ENCODE measurements around the gene AATK. TPM values are rescaled to one million over a fixed set of nuclear protein-coding genes. Genes with fewer than 3 reads are reported as not detected.

AATK gene
- total and polyA plus RNA-seq, 2 of the 13 experiments (the other 11 are each of a cell fraction or from before 2014, with no cell fraction given) = 2.9 to 8.4 TPM

DNA sequence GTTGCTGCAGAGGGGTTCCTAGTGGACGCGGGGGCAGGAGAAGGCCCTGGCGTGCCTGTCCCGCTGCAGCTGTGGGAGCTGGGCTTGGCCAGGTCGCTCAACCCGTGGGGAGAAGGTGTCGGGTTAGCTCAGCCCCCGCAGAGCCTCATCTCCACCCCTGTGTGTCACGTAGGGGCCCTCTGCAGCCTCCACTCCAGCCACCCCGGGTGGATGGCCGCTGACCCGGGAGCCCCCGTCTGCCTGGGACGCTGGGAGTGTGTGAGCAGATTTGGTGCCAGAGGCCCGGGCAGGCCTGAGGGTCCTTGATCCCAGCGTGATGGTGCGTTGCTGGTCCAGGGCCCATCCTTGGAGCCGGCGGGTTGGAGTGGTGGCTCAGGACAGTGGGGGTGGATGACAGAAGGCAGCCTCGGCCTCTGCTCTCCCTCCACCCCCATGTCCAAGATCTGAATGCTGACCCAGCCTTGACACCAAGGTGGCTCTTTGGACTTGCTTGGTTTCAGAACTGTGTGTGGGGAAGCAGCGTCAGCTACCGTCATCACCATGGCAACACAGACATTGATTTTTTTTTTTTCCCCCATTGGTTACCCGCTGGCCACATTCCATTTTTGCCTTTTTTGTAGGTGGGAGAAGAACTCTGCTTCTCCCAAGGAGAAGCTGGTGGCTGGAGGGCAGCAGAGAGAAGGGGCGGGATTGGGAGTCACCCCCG is 95.3 kb downstream of the AATK start (continued):
- TF ChIP-seq ZNF121 (CRISPR knock-in tag; IDR thresholded peaks at IDR 0.05) = no peak
- TF ChIP-seq, protein P1, sequence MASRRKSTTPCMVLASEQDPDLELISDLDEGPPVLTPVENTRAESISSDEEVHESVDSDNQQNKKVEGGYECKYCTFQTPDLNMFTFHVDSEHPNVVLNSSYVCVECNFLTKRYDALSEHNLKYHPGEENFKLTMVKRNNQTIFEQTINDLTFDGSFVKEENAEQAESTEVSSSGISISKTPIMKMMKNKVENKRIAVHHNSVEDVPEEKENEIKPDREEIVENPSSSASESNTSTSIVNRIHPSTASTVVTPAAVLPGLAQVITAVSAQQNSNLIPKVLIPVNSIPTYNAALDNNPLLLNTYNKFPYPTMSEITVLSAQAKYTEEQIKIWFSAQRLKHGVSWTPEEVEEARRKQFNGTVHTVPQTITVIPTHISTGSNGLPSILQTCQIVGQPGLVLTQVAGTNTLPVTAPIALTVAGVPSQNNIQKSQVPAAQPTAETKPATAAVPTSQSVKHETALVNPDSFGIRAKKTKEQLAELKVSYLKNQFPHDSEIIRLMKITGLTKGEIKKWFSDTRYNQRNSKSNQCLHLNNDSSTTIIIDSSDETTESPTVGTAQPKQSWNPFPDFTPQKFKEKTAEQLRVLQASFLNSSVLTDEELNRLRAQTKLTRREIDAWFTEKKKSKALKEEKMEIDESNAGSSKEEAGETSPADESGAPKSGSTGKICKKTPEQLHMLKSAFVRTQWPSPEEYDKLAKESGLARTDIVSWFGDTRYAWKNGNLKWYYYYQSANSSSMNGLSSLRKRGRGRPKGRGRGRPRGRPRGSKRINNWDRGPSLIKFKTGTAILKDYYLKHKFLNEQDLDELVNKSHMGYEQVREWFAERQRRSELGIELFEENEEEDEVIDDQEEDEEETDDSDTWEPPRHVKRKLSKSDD (CRISPR knock-in tag; IDR thresholded peaks at IDR 0.05; ENCODE audit: low read depth) = no peak
- no peak for TF ChIP-seq ZBTB8A (CRISPR knock-in tag; IDR thresholded peaks at IDR 0.05; ENCODE audit: borderline replicate concordance, low read depth)
- TF ChIP-seq, protein P2, sequence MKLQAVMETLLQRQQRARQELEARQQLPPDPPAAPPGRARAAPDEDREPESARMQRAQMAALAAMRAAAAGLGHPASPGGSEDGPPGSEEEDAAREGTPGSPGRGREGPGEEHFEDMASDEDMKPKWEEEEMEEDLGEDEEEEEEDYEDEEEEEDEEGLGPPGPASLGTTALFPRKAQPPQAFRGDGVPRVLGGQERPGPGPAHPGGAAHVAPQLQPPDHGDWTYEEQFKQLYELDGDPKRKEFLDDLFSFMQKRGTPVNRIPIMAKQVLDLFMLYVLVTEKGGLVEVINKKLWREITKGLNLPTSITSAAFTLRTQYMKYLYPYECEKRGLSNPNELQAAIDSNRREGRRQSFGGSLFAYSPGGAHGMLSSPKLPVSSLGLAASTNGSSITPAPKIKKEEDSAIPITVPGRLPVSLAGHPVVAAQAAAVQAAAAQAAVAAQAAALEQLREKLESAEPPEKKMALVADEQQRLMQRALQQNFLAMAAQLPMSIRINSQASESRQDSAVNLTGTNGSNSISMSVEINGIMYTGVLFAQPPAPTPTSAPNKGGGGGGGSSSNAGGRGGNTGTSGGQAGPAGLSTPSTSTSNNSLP (IDR thresholded peaks at IDR 0.05; ENCODE audit: low read depth, low read length) = no peak
- no peak for TF ChIP-seq ZNF343 (CRISPR knock-in tag; IDR thresholded peaks at IDR 0.05)
- peak; percentile 44; the same call in 1 of the 2 replicates for TF ChIP-seq KDM5B (CRISPR knock-in tag; IDR thresholded peaks at IDR 0.05; ENCODE audit: borderline replicate concordance)
- TF ChIP-seq, protein P3, sequence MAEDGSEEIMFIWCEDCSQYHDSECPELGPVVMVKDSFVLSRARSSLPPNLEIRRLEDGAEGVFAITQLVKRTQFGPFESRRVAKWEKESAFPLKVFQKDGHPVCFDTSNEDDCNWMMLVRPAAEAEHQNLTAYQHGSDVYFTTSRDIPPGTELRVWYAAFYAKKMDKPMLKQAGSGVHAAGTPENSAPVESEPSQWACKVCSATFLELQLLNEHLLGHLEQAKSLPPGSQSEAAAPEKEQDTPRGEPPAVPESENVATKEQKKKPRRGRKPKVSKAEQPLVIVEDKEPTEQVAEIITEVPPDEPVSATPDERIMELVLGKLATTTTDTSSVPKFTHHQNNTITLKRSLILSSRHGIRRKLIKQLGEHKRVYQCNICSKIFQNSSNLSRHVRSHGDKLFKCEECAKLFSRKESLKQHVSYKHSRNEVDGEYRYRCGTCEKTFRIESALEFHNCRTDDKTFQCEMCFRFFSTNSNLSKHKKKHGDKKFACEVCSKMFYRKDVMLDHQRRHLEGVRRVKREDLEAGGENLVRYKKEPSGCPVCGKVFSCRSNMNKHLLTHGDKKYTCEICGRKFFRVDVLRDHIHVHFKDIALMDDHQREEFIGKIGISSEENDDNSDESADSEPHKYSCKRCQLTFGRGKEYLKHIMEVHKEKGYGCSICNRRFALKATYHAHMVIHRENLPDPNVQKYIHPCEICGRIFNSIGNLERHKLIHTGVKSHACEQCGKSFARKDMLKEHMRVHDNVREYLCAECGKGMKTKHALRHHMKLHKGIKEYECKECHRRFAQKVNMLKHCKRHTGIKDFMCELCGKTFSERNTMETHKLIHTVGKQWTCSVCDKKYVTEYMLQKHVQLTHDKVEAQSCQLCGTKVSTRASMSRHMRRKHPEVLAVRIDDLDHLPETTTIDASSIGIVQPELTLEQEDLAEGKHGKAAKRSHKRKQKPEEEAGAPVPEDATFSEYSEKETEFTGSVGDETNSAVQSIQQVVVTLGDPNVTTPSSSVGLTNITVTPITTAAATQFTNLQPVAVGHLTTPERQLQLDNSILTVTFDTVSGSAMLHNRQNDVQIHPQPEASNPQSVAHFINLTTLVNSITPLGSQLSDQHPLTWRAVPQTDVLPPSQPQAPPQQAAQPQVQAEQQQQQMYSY (CRISPR knock-in tag; IDR thresholded peaks at IDR 0.05) = no peak
- TF ChIP-seq, protein P4, sequence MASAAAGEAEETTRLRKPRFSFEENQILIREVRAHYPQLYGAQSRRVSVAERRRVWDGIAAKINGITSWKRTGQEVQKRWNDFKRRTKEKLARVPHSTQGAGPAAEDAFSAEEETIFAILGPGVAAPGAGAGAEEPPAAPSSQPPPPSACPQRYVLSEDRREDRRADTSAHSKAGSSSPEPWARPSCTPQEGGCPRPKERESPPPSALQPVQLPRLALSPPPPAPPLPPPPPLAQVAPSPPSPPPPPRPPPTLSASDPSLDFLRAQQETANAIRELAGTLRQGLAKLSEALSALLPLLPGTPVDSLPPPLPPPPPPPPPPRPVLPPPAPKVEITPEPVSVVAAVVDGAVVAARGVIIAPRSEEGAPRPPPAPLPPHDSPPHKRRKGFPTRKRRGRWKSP (CRISPR knock-in tag; IDR thresholded peaks at IDR 0.05) = no peak
- TF ChIP-seq, protein P5, sequence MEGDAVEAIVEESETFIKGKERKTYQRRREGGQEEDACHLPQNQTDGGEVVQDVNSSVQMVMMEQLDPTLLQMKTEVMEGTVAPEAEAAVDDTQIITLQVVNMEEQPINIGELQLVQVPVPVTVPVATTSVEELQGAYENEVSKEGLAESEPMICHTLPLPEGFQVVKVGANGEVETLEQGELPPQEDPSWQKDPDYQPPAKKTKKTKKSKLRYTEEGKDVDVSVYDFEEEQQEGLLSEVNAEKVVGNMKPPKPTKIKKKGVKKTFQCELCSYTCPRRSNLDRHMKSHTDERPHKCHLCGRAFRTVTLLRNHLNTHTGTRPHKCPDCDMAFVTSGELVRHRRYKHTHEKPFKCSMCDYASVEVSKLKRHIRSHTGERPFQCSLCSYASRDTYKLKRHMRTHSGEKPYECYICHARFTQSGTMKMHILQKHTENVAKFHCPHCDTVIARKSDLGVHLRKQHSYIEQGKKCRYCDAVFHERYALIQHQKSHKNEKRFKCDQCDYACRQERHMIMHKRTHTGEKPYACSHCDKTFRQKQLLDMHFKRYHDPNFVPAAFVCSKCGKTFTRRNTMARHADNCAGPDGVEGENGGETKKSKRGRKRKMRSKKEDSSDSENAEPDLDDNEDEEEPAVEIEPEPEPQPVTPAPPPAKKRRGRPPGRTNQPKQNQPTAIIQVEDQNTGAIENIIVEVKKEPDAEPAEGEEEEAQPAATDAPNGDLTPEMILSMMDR (CRISPR knock-in tag; IDR thresholded peaks at IDR 0.05) = no peak
- no peak for TF ChIP-seq SMARCC2 (IDR thresholded peaks at IDR 0.05)
- no peak for TF ChIP-seq JUNB (CRISPR knock-in tag; IDR thresholded peaks at IDR 0.05; ENCODE audit: borderline replicate concordance)
- no peak for TF ChIP-seq ZNF234 (CRISPR knock-in tag; conservative IDR thresholded peaks at IDR 0.05)
- TF ChIP-seq ZNF644 (CRISPR knock-in tag; IDR thresholded peaks at IDR 0.05; ENCODE audit: low read depth) = no peak
- no peak for TF ChIP-seq NKX3-1 (CRISPR knock-in tag; IDR thresholded peaks at IDR 0.05)
- TF ChIP-seq, protein P6, sequence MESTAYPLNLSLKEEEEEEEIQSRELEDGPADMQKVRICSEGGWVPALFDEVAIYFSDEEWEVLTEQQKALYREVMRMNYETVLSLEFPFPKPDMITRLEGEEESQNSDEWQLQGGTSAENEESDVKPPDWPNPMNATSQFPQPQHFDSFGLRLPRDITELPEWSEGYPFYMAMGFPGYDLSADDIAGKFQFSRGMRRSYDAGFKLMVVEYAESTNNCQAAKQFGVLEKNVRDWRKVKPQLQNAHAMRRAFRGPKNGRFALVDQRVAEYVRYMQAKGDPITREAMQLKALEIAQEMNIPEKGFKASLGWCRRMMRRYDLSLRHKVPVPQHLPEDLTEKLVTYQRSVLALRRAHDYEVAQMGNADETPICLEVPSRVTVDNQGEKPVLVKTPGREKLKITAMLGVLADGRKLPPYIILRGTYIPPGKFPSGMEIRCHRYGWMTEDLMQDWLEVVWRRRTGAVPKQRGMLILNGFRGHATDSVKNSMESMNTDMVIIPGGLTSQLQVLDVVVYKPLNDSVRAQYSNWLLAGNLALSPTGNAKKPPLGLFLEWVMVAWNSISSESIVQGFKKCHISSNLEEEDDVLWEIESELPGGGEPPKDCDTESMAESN (CRISPR knock-in tag; conservative IDR thresholded peaks at IDR 0.05) = no peak
- no peak for TF ChIP-seq ZNF33B (CRISPR knock-in tag; IDR thresholded peaks at IDR 0.05)

Data from HepG2 (cell line).